C4-2B (cell line): ENCODE results near the gene NXPE3.
"Not testable (repeated sequence)": the region's sequence is repeated elsewhere in the genome, so short reads cannot be mapped to it uniquely, and the experiment has no call there.

Experiments used
- H3K27ac ChIP-seq: fragments of 450-650 bp; 2 replicates; pipeline ENCODE4 v1.5.1; 2017
- CTCF ChIP-seq: fragments of 450-650 bp; conservative IDR thresholded peaks from 2 replicates; pipeline ENCODE4 v1.5.1; 2017; ENCODE audit warnings: mild to moderate bottlenecking
- ZFX ChIP-seq: fragments of 450-650 bp; IDR thresholded peaks from 2 replicates; pipeline ENCODE4 v1.6.1; 2017

The NXPE3 gene

GRCh38 chr3:101758224-101758623, 20.8 kb upstream of the NXPE3 start:
- no peak for TF ChIP-seq ZFX
- no peak for TF ChIP-seq CTCF

GRCh38 chr3:101762041-101762646, 16.9 kb upstream of the NXPE3 start:
- H3K27ac ChIP-seq: no peak overlapping the region
- TF ChIP-seq ZFX: no peak
- TF ChIP-seq CTCF: no peak

More at GRCh38 chr3:101758224-101758623, 20.8 kb upstream of the NXPE3 start:
- H3K27ac ChIP-seq: no peak overlapping the region

- not testable (repeated sequence) for H3K27ac ChIP-seq
Observed at GRCh38 chr3:101777745-101778281, 1.2 kb upstream of the NXPE3 start.

- H3K27ac ChIP-seq: peak overlapping the region; percentile 87
- no peak for TF ChIP-seq ZFX
Observed at GRCh38 chr3:101778385-101779046, 495 bp upstream of the NXPE3 start.

GRCh38 chr3:101779822-101780381, 891 bp downstream of the NXPE3 start:
- H3K27ac ChIP-seq: peak overlapping the region; percentile 87
- TF ChIP-seq CTCF (no peak), ZFX (no peak)

GRCh38 chr3:101780661-101781060, 1.6 kb downstream of the NXPE3 start:
- no peak for TF ChIP-seq CTCF
- TF ChIP-seq ZFX: no peak
- H3K27ac ChIP-seq: peak overlapping the region; percentile 53; the same call in 1 of the 2 replicates

GRCh38 chr3:101781166-101781565, 2.2 kb downstream of the NXPE3 start:
- no peak overlapping the region for H3K27ac ChIP-seq
- TF ChIP-seq ZFX: no peak
- no peak for TF ChIP-seq CTCF

GRCh38 chr3:101784855-101785613, 6.0 kb downstream of the NXPE3 start:
- no peak for TF ChIP-seq CTCF
- TF ChIP-seq ZFX: no peak

More at GRCh38 chr3:101784855-101785613, 6.0 kb downstream of the NXPE3 start:
- H3K27ac ChIP-seq: no peak overlapping the region
